Measurements from ENCODE around the gene RPL12.

DNA sequence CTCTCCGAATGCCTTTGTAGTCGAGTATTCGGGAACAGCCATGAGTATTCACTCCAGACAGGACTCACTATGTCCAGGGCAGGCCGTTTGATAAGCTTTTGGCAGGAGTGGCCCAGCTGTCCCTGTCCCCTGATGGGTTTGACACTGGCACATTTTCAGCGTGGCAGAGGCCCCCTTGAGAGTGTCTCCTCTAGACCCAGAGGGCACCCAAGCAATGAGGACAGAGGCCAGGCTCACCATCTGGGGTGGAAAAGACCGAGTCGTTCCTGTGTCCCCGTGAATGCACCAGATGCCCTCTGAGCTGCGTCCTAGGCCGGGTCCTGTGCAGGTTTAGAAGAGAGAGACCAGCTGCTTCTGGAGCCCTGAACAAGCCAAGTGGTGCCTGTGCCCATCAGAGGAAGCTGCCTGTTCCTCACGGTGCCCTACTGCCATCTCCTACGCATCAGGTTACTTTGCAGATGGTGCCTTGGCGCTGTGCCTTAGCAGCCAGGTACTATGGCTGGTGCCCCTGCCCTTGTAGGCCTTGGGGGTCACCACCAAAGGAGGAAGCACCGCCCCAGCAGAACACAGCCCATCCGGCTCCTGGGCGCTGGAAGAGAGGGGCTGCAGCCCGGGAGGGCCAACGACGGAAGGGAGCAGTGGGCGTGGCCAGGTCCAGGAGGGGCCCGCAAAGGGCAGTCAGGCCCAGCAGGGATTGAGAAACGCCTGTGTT, 42.5 kb upstream of the RPL12 start:
- TF ChIP-seq, protein P1, sequence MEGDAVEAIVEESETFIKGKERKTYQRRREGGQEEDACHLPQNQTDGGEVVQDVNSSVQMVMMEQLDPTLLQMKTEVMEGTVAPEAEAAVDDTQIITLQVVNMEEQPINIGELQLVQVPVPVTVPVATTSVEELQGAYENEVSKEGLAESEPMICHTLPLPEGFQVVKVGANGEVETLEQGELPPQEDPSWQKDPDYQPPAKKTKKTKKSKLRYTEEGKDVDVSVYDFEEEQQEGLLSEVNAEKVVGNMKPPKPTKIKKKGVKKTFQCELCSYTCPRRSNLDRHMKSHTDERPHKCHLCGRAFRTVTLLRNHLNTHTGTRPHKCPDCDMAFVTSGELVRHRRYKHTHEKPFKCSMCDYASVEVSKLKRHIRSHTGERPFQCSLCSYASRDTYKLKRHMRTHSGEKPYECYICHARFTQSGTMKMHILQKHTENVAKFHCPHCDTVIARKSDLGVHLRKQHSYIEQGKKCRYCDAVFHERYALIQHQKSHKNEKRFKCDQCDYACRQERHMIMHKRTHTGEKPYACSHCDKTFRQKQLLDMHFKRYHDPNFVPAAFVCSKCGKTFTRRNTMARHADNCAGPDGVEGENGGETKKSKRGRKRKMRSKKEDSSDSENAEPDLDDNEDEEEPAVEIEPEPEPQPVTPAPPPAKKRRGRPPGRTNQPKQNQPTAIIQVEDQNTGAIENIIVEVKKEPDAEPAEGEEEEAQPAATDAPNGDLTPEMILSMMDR (optimal IDR thresholded peaks at IDR 0.05 in 1 of 3, IDR thresholded peaks at IDR 0.05 in 1 of 3, conservative IDR thresholded peaks at IDR 0.05 in 1 of 3; ENCODE audit: extremely low read depth in 1 of 3, insufficient read depth in 2 of 3, low read length in 3 of 3) = no peak
- no peak for TF ChIP-seq EZH2 (IDR thresholded peaks at IDR 0.05; ENCODE audit: low read length)
